T-helper 1 cell treated with Interleukin-12 subunit alpha and Interleukin-12 subunit beta and Interleukin-4 antibody, amounts not matched to agents 30 μg/mL and 1 μg/mL, for 36 hours (primary cell): ENCODE data around the gene MAP4K2.

Experiments used
- H3K27ac Mint-ChIP-seq: one replicate; pipeline ENCODE4 v1.8.0; 2021; ENCODE audit warnings: mild to moderate bottlenecking, mixed read lengths
- H3K27me3 Mint-ChIP-seq: one replicate; pipeline ENCODE4 v1.8.0; 2021; ENCODE audit warnings: low read depth, mixed read lengths
- H3K36me3 Mint-ChIP-seq: one replicate; pipeline ENCODE4 v1.8.0; 2021; ENCODE audit warnings: low read depth, mixed read lengths
- H3K4me1 Mint-ChIP-seq: one replicate; pipeline ENCODE4 v1.8.0; 2021; ENCODE audit warnings: low read depth, mixed read lengths
- H3K4me3 Mint-ChIP-seq: one replicate; pipeline ENCODE4 v1.8.0; 2021; ENCODE audit warnings: mild to moderate bottlenecking, moderate library complexity, mixed read lengths
- H3K9me3 Mint-ChIP-seq: one replicate; pipeline ENCODE4 v1.8.0; 2021; ENCODE audit warnings: mixed read lengths

Gene MAP4K2

GRCh38 chr11:64809781-64810241, 6.8 kb upstream of the MAP4K2 start:
- peaks cover 4% of the 10 kb centered on the region for H3K27me3 Mint-ChIP-seq
- no peaks in the 10 kb centered on the region for H3K9me3 Mint-ChIP-seq
- peak overlapping the region; percentile 97 for H3K4me3 Mint-ChIP-seq
- H3K27ac Mint-ChIP-seq, result peak overlapping the region; percentile 70
- H3K36me3 Mint-ChIP-seq, result peaks cover 6% of the 10 kb centered on the region
- H3K4me1 Mint-ChIP-seq, result peaks cover 16% of the 10 kb centered on the region

- Mint-ChIP-seq H3K9me3 (no peaks in the 10 kb centered on the region), H3K4me3 (no peak overlapping the region), H3K27ac (no peak overlapping the region), H3K36me3 (peaks cover 6% of the 10 kb centered on the region), H3K27me3 (no peaks in the 10 kb centered on the region), H3K4me1 (peaks cover 20% of the 10 kb centered on the region)
These were observed 2.5 kb upstream of the MAP4K2 start for GRCh38 chr11:64805481-64805880.

- H3K4me3 Mint-ChIP-seq, result no peak overlapping the region
- H3K36me3 Mint-ChIP-seq, result peaks cover 7% of the 10 kb centered on the region
- no peaks in the 10 kb centered on the region for H3K27me3 Mint-ChIP-seq
- peaks cover 17% of the 10 kb centered on the region for H3K4me1 Mint-ChIP-seq
- no peak overlapping the region for H3K27ac Mint-ChIP-seq
- H3K9me3 Mint-ChIP-seq, result no peaks in the 10 kb centered on the region
These were observed 1.6 kb upstream of the MAP4K2 start for GRCh38 chr11:64804346-64805210.

- Mint-ChIP-seq H3K4me3 (peak overlapping the region; percentile 85), H3K36me3 (peaks cover 10% of the 10 kb centered on the region), H3K27me3 (no peaks in the 10 kb centered on the region), H3K9me3 (no peaks in the 10 kb centered on the region), H3K4me1 (peaks cover 13% of the 10 kb centered on the region), H3K27ac (peak overlapping the region; percentile 86)
These were observed 882 bp upstream of the MAP4K2 start for GRCh38 chr11:64803846-64804345.

- H3K27ac Mint-ChIP-seq, result peak overlapping the region; percentile 52
- H3K36me3 Mint-ChIP-seq, result peaks cover 13% of the 10 kb centered on the region
- peak overlapping the region; percentile 77 for H3K4me3 Mint-ChIP-seq
- no peaks in the 10 kb centered on the region for H3K27me3 Mint-ChIP-seq
- no peaks in the 10 kb centered on the region for H3K9me3 Mint-ChIP-seq
- peaks cover 16% of the 10 kb centered on the region for H3K4me1 Mint-ChIP-seq
These were observed 450 bp downstream of the MAP4K2 start for GRCh38 chr11:64802370-64803157.

GRCh38 chr11:64801561-64802369, 1.2 kb downstream of the MAP4K2 start:
- Mint-ChIP-seq H3K4me3 (peak overlapping the region; percentile 77), H3K27ac (peak overlapping the region; percentile 52), H3K36me3 (peaks cover 10% of the 10 kb centered on the region), H3K9me3 (no peaks in the 10 kb centered on the region), H3K27me3 (no peaks in the 10 kb centered on the region), H3K4me1 (peaks cover 13% of the 10 kb centered on the region)

GRCh38 chr11:64801158-64801464, 1.9 kb downstream of the MAP4K2 start:
- Mint-ChIP-seq H3K4me3 (peak overlapping the region; percentile 10), H3K36me3 (peaks cover 10% of the 10 kb centered on the region), H3K9me3 (no peaks in the 10 kb centered on the region), H3K27ac (no peak overlapping the region), H3K27me3 (no peaks in the 10 kb centered on the region), H3K4me1 (peaks cover 12% of the 10 kb centered on the region)

- peak overlapping the region; percentile 10 for H3K4me3 Mint-ChIP-seq
- H3K36me3 Mint-ChIP-seq, result peaks cover 9% of the 10 kb centered on the region
- no peak overlapping the region for H3K27ac Mint-ChIP-seq
- H3K4me1 Mint-ChIP-seq, result peaks cover 12% of the 10 kb centered on the region
- no peaks in the 10 kb centered on the region for H3K27me3 Mint-ChIP-seq
- H3K9me3 Mint-ChIP-seq, result no peaks in the 10 kb centered on the region
These were observed 2.5 kb downstream of the MAP4K2 start for GRCh38 chr11:64800303-64801157.

GRCh38 chr11:64799623-64800302, 3.3 kb downstream of the MAP4K2 start:
- Mint-ChIP-seq H3K36me3 (peaks cover 10% of the 10 kb centered on the region), H3K4me3 (no peak overlapping the region), H3K27ac (no peak overlapping the region), H3K9me3 (no peaks in the 10 kb centered on the region), H3K4me1 (peaks cover 16% of the 10 kb centered on the region), H3K27me3 (no peaks in the 10 kb centered on the region)

GRCh38 chr11:64799256-64799622, 3.8 kb downstream of the MAP4K2 start:
- Mint-ChIP-seq H3K27ac (no peak overlapping the region), H3K36me3 (peaks cover 12% of the 10 kb centered on the region), H3K4me3 (no peak overlapping the region), H3K9me3 (no peaks in the 10 kb centered on the region), H3K27me3 (no peaks in the 10 kb centered on the region), H3K4me1 (peaks cover 18% of the 10 kb centered on the region)

- H3K27ac Mint-ChIP-seq, result no peak overlapping the region
These were observed 6.1 kb downstream of the MAP4K2 start for GRCh38 chr11:64796757-64797541.

GRCh38 chr11:64796047-64796756, 6.8 kb downstream of the MAP4K2 start:
- no peaks in the 10 kb centered on the region for H3K9me3 Mint-ChIP-seq
- no peaks in the 10 kb centered on the region for H3K27me3 Mint-ChIP-seq
- H3K27ac Mint-ChIP-seq, result no peak overlapping the region
- H3K4me1 Mint-ChIP-seq, result peaks cover 17% of the 10 kb centered on the region
- no peak overlapping the region for H3K4me3 Mint-ChIP-seq
- peaks cover 12% of the 10 kb centered on the region for H3K36me3 Mint-ChIP-seq

More at GRCh38 chr11:64796757-64797541, 6.1 kb downstream of the MAP4K2 start:
- Mint-ChIP-seq H3K9me3 (no peaks in the 10 kb centered on the region), H3K27me3 (no peaks in the 10 kb centered on the region), H3K4me1 (peaks cover 17% of the 10 kb centered on the region), H3K4me3 (no peak overlapping the region), H3K36me3 (peaks cover 12% of the 10 kb centered on the region)
